ENCODE data around the gene TRPM1. TPM values are rescaled to one million over a fixed set of nuclear protein-coding genes. Genes with fewer than 3 reads are reported as not detected.

The TRPM1 gene
- total RNA-seq, 6 donors from 2014 or later: not detected

- ATAC-seq (ENCODE audit: low FRiP score in 2 of 2) (no peak), DNase-seq (no peak)
- TF ChIP-seq CTCF (IDR thresholded peaks at IDR 0.05): no peak
- TF ChIP-seq EP300 (IDR thresholded peaks at IDR 0.05): no peak
- no peak for TF ChIP-seq POLR2A (IDR thresholded peaks at IDR 0.05)
- no peak for TF ChIP-seq POLR2AphosphoS5 (IDR thresholded peaks at IDR 0.05)
Observed at GRCh38 chr15:31141792-31142191, 40.3 kb upstream of the TRPM1 start.

GRCh38 chr15:31136607-31137328 is 35.2 kb upstream of the TRPM1 start:
- Histone ChIP-seq H3K4me1 (no peaks in the 10 kb centered on the region), H3K27me3 (peaks cover 0 to 2% (median 0%) of the 10 kb centered on the region in 4 donors), H3K27ac (no peak overlapping the region), H3K4me3 (no peak overlapping the region), H3K9me3 (no peaks in the 10 kb centered on the region), H3K36me3 (no peaks in the 10 kb centered on the region)
- TF ChIP-seq CTCF (IDR thresholded peaks at IDR 0.05) (no peak), POLR2A (IDR thresholded peaks at IDR 0.05) (no peak), EP300 (IDR thresholded peaks at IDR 0.05) (no peak), POLR2AphosphoS5 (IDR thresholded peaks at IDR 0.05) (no peak)
- ATAC-seq (ENCODE audit: low FRiP score in 2 of 2) (no peak), DNase-seq (no peak)
- 76 to 81% methylated on average over 6 of the region's 6 CpGs for WGBS, 2 donors

More at GRCh38 chr15:31141792-31142191, 40.3 kb upstream of the TRPM1 start:
- Histone ChIP-seq H3K9me3 (no peaks in the 10 kb centered on the region), H3K27ac (no peak overlapping the region), H3K4me1 (no peaks in the 10 kb centered on the region), H3K4me3 (no peak overlapping the region), H3K36me3 (no peaks in the 10 kb centered on the region), H3K27me3 (no peaks in the 10 kb centered on the region)

DNA sequence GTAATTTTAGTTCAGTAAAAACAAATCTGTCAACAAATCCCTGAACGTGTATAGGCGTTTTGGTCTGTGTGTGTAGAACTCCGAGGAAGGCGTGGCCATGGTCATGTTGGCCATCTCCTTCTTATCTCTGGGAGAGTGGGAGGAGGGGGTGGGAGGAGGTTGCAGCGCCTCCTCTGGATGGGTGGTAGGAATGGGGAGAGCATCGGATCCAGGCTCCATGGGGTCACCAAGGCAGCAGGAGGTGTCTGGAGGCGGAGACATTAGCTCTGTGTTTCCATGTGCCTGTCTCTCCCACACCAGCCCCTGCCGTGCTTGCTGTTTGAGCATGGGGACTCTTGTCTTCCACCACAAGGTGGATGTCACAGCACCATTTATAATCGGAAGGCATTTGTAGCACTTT is 34.5 kb upstream of the TRPM1 start:
- WGBS, 2 donors: 75 to 77% methylated on average over 9 of the region's 9 CpGs
- no peak overlapping the region for H3K27ac ChIP-seq
- TF ChIP-seq EP300 (IDR thresholded peaks at IDR 0.05): no peak
- TF ChIP-seq CTCF (IDR thresholded peaks at IDR 0.05): no peak
- no peak for TF ChIP-seq POLR2AphosphoS5 (IDR thresholded peaks at IDR 0.05)
- TF ChIP-seq POLR2A (IDR thresholded peaks at IDR 0.05): no peak

GRCh38 chr15:31135523-31135922 is 34.0 kb upstream of the TRPM1 start:
- H3K27ac ChIP-seq: no peak overlapping the region
- H3K36me3 ChIP-seq: no peaks in the 10 kb centered on the region
- H3K9me3 ChIP-seq: no peaks in the 10 kb centered on the region
- no peak for TF ChIP-seq EP300 (IDR thresholded peaks at IDR 0.05)
- TF ChIP-seq CTCF (IDR thresholded peaks at IDR 0.05): no peak
- no peak for TF ChIP-seq POLR2A (IDR thresholded peaks at IDR 0.05)
- no peak for TF ChIP-seq POLR2AphosphoS5 (IDR thresholded peaks at IDR 0.05)
- H3K4me1 ChIP-seq: no peaks in the 10 kb centered on the region
- peaks cover 0 to 2% (median 0%) of the 10 kb centered on the region in 4 donors for H3K27me3 ChIP-seq
- DNase-seq (no peak), ATAC-seq (ENCODE audit: low FRiP score in 2 of 2) (no peak)
- H3K4me3 ChIP-seq: no peak overlapping the region
- 66% methylated on average over 6 of the region's 6 CpGs for WGBS, 2 donors

More for the DNA sequence above, 34.5 kb upstream of the TRPM1 start:
- DNase-seq (no peak), ATAC-seq (ENCODE audit: low FRiP score in 2 of 2) (no peak)
- Histone ChIP-seq H3K4me1 (no peaks in the 10 kb centered on the region), H3K27me3 (peaks cover 0 to 2% (median 0%) of the 10 kb centered on the region in 4 donors), H3K4me3 (no peak overlapping the region), H3K36me3 (no peaks in the 10 kb centered on the region), H3K9me3 (no peaks in the 10 kb centered on the region)

DNA sequence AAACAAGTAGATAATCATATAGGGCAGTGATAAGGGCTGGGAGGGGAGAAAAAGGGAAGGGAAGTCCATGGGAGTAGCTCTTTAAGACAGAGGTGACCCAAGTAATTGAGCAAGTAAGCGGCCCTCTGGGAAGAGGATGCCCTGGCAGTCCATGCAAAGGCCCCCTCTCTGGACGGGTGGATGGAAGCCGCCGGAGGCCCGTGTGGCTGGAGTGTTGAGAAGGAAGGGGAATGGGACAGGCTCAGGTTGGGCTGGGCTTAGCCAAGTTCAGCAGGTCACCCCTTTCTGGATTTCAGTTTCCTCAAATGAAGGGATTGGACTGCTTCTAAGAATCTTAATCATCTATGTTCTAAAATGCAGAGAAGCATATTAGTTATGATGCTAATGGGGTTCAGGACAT is 32.4 kb upstream of the TRPM1 start:
- H3K9me3 ChIP-seq: no peaks in the 10 kb centered on the region
- H3K4me1 ChIP-seq: peaks cover 0 to 5% (median 3%) of the 10 kb centered on the region in 4 donors
- ATAC-seq (ENCODE audit: low FRiP score in 2 of 2) (no peak), DNase-seq (no peak)
- H3K4me3 ChIP-seq: no peak overlapping the region
- H3K36me3 ChIP-seq: no peaks in the 10 kb centered on the region
- H3K27ac ChIP-seq: no peak overlapping the region
- WGBS, 2 donors: 91 to 94% methylated on average over 5 of the region's 5 CpGs
- H3K27me3 ChIP-seq: peaks cover 0 to 2% (median 0%) of the 10 kb centered on the region in 4 donors
- TF ChIP-seq CTCF (IDR thresholded peaks at IDR 0.05) (no peak), EP300 (IDR thresholded peaks at IDR 0.05) (no peak), POLR2A (IDR thresholded peaks at IDR 0.05) (no peak), POLR2AphosphoS5 (IDR thresholded peaks at IDR 0.05) (no peak)
